ENCODE results near the gene SLC4A3.

The SLC4A3 gene

GRCh38 chr2:219627103-219628100 lies at the start of gene SLC4A3:
SLC4A3 (plus strand) TSS chr2:219627630; CDS start chr2:219627993, 363 bp downstream.
- DNase-seq (ENCODE audit: low spot score): peak; percentile 86

GRCh38 chr2:219578811-219579613 lies 48.4 kb upstream of the SLC4A3 start:
- no peak for DNase-seq (ENCODE audit: low spot score)

DNA sequence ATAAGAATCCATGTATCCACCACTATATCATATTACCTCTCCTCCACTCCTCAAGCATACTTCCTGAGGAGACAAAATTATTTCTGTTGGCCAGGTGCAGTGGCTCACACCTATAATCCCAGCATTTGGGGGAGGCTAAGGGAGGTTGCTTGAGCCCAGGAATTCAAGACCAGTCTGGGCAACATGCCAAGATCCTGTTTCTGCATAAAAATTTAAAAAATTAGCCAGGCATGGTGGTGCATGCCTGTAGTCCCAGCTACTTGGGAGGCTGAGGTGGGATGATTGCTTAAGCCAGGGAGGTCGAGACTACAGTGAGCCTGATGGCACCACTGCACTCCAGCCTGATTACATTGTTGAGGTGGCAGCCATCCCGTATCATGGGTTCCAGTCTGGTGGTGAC lies 46.1 kb upstream of the SLC4A3 start:
- DNase-seq (ENCODE audit: low spot score): no peak

DNA sequence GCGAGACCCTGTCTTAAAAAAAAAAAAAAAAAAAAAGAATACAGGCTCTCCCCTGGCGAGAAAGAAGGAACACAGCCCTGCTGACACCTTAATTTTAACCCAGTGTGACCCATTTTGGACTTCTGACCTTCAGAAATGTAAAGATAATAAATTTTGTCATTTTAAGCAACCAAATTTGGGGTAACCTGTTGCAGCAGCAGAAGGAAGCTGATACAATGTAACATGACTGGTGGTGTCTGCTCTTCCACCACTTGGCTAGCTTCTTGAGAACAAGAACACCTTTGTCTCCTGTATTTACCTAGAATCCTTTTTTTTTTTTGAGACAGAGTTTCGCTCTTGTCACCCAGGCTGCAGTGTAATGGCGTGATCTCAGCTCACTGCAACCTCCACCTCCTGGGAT lies 36.3 kb upstream of the SLC4A3 start:
- DNase-seq (ENCODE audit: low spot score): no peak

DNA sequence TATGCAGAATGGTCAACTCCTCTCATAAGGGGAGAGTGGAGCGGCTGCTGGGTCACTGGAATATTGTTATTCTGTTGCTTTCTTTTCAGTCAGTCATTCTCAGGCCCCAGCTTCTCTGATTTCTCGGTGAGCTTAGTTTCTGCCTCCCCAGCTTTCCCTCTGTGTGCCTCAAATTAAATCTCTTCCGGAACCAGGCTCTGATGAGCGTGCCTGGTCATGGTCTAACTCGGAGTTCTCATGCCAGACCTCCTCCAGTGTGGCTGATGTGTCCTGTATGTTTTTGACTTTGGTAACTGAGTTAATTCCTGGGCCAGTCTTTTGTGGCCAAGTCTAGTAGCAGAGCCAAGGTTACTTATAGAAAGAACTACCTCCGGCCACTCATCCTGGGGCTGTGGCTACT lies 34.7 kb upstream of the SLC4A3 start:
- DNase-seq (ENCODE audit: low spot score): no peak

GRCh38 chr2:219593154-219593553 lies 34.3 kb upstream of the SLC4A3 start:
- no peak for DNase-seq (ENCODE audit: low spot score)

GRCh38 chr2:219595256-219595655 lies 32.2 kb upstream of the SLC4A3 start:
- no peak for DNase-seq (ENCODE audit: low spot score)

- DNase-seq (ENCODE audit: low spot score): no peak
Observed at GRCh38 chr2:219596954-219597551, 30.4 kb upstream of the SLC4A3 start.

DNA sequence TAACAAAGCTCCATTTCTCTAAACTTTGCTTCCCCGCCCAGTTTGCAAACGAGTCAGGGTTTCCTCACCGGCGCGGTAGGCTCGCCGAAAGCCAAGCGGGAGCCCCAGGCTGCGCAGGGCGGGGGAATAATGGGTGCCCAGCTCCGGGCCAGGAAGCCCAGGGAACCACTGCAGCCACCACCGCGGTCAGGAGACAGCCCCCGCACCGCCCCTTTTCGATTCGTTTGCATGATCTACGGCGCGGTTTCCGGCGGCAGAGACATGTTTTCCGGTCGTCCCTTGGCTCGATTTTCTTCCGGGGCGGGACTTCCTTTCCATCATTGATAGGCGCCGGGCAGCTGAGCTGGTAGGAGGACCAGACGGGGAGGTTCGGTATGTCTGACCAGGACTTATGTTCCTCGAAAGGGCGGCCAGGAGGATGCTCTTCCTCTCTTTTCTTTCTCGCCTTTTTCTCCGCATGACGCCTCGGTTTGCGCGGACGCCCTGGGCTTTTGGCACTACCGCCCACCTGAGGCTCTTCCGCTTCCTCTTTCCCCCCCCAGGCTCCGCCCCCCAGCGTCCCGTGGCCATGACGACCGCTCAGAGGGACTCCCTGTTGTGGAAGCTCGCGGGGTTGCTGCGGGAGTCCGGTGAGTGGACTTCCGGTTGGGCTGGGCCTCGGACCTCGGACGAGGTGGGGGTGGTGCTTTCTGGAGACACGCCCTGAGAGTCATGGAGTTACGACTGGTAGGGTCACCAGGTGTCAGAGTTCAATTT lies 29.7 kb upstream of the SLC4A3 start, which contains the start of gene STK11IP:
STK11IP (plus strand) TSS at position 306 of the 756 bp plus-strand sequence; CDS start at position 569, 263 bp downstream.
- DNase-seq (ENCODE audit: low spot score): peak; percentile 98

GRCh38 chr2:219598308-219599078 lies 28.9 kb upstream of the SLC4A3 start:
- DNase-seq (ENCODE audit: low spot score): no peak

DNA sequence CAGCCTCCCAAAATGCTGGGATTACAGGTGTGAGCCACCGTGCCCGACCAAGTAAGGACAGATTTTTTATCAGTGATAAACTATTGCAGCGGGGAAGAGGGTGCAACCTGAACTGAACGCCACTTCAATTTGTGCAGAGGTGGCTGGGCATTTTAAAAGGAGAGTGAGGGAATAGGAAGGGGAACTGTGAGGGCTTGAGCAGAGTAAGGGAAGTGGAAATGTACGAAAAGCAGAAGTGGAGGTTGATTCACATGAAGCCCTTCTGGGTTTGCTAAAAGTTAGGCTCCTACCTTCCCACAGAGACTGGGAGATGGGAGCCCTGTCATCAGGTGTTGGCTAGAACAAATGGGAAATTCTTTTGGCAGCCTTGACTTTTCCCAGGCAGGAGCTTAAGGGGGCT lies 23.7 kb upstream of the SLC4A3 start:
- DNase-seq (ENCODE audit: low spot score): no peak

DNA sequence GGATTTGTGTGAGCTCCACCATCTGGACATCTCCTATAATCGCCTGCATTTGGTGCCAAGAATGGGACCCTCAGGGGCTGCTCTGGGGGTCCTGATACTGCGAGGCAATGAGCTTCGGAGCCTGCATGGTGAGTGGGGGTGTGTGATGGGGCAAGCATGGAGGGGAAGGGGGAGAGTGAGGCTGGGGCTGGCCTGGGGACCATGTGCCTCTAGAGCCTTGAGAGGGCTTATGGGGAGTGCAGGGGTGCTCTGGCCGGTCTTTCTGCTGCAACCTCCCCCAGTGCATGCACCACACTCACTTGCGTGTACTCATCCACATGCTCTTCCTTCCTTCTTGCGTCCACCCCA lies 21.8 kb upstream of the SLC4A3 start:
- DNase-seq (ENCODE audit: low spot score): no peak

DNA sequence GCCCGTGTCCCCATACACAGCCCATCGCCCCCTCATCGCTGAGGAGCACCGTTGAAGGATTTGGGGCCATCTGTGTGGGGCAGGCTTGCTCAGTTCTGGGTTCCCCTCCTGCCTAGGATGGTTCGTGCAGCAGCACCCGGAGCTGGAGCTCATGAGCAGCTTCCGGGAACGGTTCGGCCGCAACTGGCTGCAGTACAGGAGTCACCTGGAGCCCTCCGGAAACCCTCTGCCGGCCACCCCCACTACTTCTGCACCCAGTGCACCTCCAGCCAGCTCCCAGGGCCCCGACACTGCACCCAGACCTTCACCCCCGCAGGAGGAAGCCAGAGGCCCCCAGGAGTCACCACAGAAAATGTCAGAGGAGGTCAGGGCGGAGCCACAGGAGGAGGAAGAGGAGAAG lies 19.5 kb upstream of the SLC4A3 start:
- no peak for DNase-seq (ENCODE audit: low spot score)

- DNase-seq (ENCODE audit: low spot score): no peak
Observed at GRCh38 chr2:219608399-219608964, 18.9 kb upstream of the SLC4A3 start.

DNA sequence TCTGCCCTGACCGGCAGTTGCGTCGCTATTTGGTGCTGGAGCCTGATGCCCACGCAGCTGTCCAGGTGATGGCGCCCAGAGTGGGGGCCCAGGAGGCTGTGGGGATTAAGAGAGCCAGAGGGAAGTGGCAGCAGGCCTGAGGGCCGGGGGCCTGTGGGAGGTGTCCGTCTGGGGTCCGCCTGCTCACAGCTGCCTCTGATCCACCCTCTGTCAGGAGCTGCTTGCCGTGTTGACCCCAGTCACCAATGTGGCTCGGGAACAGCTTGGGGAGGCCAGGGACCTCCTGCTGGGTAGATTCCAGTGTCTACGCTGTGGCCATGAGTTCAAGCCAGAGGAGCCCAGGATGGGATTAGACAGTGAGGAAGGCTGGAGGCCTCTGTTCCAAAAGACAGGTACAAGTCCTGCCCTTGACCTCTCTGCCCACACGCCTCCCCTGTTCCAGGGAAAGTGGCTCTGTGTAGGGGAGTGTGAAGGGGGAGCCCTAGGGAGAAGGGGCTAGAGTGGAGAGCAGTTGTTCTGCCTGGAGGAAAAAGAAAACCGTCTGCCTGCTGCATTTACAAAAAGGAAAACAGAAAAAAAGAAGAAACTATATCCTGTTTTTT lies 18.2 kb upstream of the SLC4A3 start:
- DNase-seq (ENCODE audit: low spot score): no peak

GRCh38 chr2:219611306-219611705 lies 16.1 kb upstream of the SLC4A3 start:
- DNase-seq (ENCODE audit: low spot score): no peak

- DNase-seq (ENCODE audit: low spot score): no peak
Observed at GRCh38 chr2:219611866-219612576, 15.4 kb upstream of the SLC4A3 start.

GRCh38 chr2:219612577-219613286 lies 14.7 kb upstream of the SLC4A3 start:
- no peak for DNase-seq (ENCODE audit: low spot score)
